Mucosa of descending colon (tissue), 3 donors: Measurements from ENCODE around the gene SERTAD1. TPM values are rescaled to one million over a fixed set of nuclear protein-coding genes. Genes with fewer than 3 reads are reported as not detected.

Source experiments
- ATAC-seq: fragments of 200-7000 bp; cut with Tn5 transposase; one replicate; pipeline ENCODE4 v1.9.1; 2020; ENCODE audit warnings: mild to moderate bottlenecking, moderate library complexity
- DNase-seq, 3 donors: peaks; one replicate each; pipeline ENCODE4 v3.0.0-alpha.2; 2020
- H3K36me3 ChIP-seq: fragments of 200-600 bp; one replicate; pipeline ENCODE4 v1.8.0; 2021; ENCODE audit warnings: low read depth, mild to moderate bottlenecking
- H3K4me1 ChIP-seq: fragments of 200-600 bp; one replicate; pipeline ENCODE4 v1.8.0; 2021; ENCODE audit warnings: low read depth, mild to moderate bottlenecking
- H3K4me3 ChIP-seq: fragments of 200-600 bp; one replicate; pipeline ENCODE4 v1.8.0; 2021; ENCODE audit warnings: mild to moderate bottlenecking
- H3K9me3 ChIP-seq: fragments of 200-600 bp; one replicate; pipeline ENCODE4 v1.8.0; 2021; ENCODE audit warnings: mild to moderate bottlenecking
- CTCF ChIP-seq: fragments of 200-600 bp; IDR thresholded peaks from one replicate; pipeline ENCODE4 v1.8.0; 2022; ENCODE audit warnings: antibody characterized with exemption, mild to moderate bottlenecking
- intact Hi-C, 2 donors: fragments of 100-400 bp; cut with DNase I in 1 of 2; cut with micrococcal nuclease in 1 of 2; formaldehyde crosslinking; loops; one replicate each; pipeline versions ENCODE4 v1.11.0 to v1.11.1; 2022; cut with DNase I, micrococcal nuclease
- total RNA-seq, 3 donors: library from RNA; stranded (reverse); fragmentation: NEBNext Ultra II Directional in 2 of 3; extraction: Animal tissue kit (Norgen Biotek cat#: 25700) in 2 of 3; gene quantifications; one replicate each; pipeline versions ENCODE4 v1.2.1 to v1.2.4, GENCODE V29; 2021 to 2023
- donor health status: DM: no; HTN: no; CAD: no; lungs with moderate emphysema.
- donor health status: DM: no; HTN: no; CAD: no.
- donor health status: DM: no; HTN: yes; CAD: no.

Gene SERTAD1
- total RNA-seq, 3 donors from 2014 or later, result 12.1 to 16.7 (median 14.0) TPM

- TF ChIP-seq CTCF, result no peak
- Histone ChIP-seq H3K36me3 (no peaks in the 10 kb centered on the region), H3K4me1 (peaks cover 5% of the 10 kb centered on the region), H3K9me3 (no peaks in the 10 kb centered on the region), H3K4me3 (no peak overlapping the region)
- DNase-seq, result no peak
- no peak for ATAC-seq
- intact Hi-C loops, result no loop called here
Measured at GRCh38 chr19:40449506-40449905, 23.7 kb upstream of the SERTAD1 start.

DNA sequence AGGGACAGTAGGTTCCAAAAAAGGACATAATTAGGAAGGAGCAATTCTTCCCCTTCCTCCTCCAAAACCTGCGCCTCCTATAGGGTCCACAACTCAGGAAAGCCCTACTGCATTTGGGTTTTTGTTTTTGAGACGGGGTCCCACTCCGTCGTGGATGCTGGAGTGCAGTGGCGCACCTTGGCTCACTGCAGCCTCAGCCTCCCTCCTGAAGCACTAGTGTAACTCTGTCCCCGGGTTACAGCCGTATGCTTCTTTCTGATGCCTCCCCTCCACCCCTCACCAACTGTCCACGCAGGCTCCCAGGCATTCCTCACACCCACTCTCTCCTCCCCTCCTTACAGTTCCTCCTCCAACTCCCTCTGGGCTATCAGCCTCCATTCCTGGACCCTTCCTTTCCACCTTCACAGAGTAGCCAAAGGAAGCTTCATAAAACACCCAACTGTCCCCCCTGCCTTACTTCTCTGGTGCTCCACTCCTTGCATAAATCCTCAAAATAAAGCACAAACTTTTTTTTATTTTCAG lies 20.5 kb upstream of the SERTAD1 start:
- Histone ChIP-seq H3K9me3 (no peaks in the 10 kb centered on the region), H3K36me3 (peaks cover 5% of the 10 kb centered on the region), H3K4me3 (no peak overlapping the region), H3K4me1 (peaks cover 12% of the 10 kb centered on the region)
- DNase-seq, result no peak
- intact Hi-C loops, result no loop called here
- TF ChIP-seq CTCF, result no peak
- no peak for ATAC-seq

DNA sequence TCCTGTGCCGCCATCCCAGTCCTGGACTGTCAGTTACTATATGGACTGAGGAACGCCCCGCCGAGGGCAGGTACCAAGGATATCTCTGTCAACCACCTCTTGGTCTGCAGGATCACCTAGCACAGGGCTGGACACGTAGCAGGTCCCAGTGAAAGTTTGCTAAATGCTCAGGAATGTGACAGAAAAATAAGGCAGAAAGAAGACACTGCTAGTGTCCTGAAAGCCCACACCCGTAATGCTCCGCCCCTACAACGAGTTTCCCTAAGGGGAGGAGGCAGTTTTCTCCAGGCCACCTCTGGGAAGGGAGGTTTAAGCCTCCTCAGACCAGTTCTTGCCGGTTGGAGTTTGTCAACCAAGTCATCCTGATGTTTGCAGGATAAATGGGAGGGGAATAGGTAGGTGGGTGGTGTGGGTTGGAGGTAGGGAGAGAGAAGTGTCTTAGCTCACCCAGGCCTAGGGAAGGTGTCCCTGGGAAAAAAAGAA lies 20.0 kb upstream of the SERTAD1 start:
- Histone ChIP-seq H3K4me1 (peaks cover 12% of the 10 kb centered on the region), H3K4me3 (no peak overlapping the region), H3K9me3 (no peaks in the 10 kb centered on the region), H3K36me3 (peaks cover 5% of the 10 kb centered on the region)
- no peak for TF ChIP-seq CTCF
- intact Hi-C loops, result no loop called here
- no peak for ATAC-seq
- DNase-seq, result peak in 2 of 3 donors; percentile 58 to 80

DNA sequence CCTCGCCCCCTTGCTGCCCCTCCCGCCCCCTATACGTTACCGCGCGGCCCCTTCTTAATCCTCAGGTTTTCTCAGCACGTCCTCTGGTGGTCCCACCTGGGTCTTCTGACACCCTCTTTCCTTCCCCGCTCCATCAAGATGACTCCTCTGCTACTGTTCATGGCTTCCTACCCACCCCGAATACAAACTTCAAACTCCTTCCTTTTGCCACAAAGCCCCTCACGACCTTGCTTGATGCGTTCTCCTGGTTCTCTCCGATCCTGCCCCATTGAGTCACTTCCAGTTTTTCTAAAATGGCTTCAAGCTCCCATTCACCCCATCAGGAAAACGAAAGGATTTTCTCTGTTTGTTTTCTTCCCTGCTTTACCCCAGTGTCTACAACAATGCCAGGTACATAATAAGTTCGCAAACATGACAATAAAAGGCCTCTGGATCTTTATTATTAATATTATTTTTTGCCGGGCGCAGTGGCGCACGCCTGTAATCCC lies 19.1 kb upstream of the SERTAD1 start:
- Histone ChIP-seq H3K4me3 (peak overlapping the region; percentile 85), H3K4me1 (peaks cover 12% of the 10 kb centered on the region), H3K36me3 (peaks cover 5% of the 10 kb centered on the region), H3K9me3 (no peaks in the 10 kb centered on the region)
- intact Hi-C loops, result no loop called here
- TF ChIP-seq CTCF, result no peak
- DNase-seq, result no peak
- ATAC-seq, result no peak

DNA sequence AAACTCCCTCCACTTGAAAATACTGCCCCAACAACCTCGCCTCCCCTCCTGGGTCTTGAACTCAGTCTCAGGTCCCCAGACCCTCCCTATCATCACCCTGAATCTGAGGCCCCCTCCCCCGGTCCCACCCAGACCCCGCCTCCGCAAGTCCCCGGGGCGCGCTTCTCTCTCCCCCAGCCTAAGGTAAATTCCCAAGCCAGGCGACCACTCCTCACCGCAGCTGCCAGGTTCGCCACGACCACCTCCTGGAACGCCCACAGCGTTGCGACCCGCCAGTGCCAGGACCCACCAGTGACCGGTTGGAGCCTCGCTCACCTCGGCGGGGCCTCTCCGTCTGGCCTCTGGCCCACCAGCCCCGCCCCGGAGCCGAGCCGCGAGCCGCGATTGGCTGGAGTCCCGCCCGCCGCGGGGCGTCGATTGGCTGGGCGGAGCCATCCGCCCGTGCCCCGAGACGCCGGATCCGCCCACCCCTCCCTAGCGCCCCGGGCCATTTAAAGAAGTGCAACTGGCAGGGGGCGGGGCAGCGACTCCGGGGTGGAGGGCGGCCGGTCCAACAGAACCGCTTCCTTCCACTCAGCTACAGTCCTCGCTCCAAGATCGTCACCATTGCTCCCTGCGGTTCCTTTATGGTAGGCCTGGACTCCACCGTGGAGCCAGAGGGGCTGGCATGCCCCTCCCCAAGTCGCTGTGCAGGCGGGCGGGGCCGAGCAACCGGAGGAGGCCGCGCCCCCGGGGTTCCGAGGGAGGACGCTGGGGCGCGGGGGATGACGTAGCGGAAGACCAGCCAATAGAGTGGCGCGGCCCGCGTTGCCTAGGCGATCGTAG lies 18.4 kb upstream of the SERTAD1 start, which contains the start of gene SERTAD3:
TSS of gene SERTAD3 (minus strand) at position 336 of the 825 bp plus-strand sequence. CDS start 2,255 bp downstream, outside the sequence.
- ATAC-seq, result peak; percentile 84
- H3K4me3 ChIP-seq, result peak within 1 kb of the TSS; percentile 85
- TF ChIP-seq CTCF, result no peak
- intact Hi-C loops, result no loop called here
- H3K4me1 ChIP-seq, result peaks cover 12% of the 10 kb centered on the region
- peaks cover 5% of the 10 kb centered on the region for H3K36me3 ChIP-seq
- peak; percentile 98 for DNase-seq
- H3K9me3 ChIP-seq, result no peaks in the 10 kb centered on the region
